Stimulated activated naive CD8-positive, alpha-beta T cell treated with anti-CD3 and anti-CD28 coated beads, Interleukin-15, Interleukin-2, amounts not matched to agents 100 U/mL and 50 U/mL, for 24 hours (primary cell): ENCODE measurements around the gene WDR7.
A peak's percentile ranks its signal among the peaks of the same experiment; 100 is the strongest.

Source experiments
- ATAC-seq: fragments of 150-1000 bp; cut with Tn5 transposase; one replicate; pipeline ENCODE4 v1.10.0; 2021
- DNase-seq: peaks from one replicate; pipeline ENCODE4 v3.0.0; 2021

WDR7 gene

DNA sequence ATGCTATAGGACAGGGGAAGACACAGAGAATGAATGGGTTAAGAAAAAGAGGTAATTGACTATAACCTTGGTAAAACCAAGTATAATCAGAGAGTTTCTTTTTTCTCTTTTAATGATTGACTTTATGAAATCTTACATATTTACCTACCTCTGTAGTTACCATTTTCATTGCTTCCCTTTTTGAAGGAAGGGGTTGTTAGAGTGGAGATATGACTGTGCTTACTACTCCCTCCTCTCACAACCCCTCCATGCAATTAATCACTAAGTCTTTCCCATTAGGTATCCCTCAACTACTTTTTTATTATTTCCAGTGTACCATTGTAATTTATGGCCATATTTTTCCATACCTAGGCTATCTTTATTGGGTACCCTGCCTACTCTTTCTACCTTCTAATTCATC is 71.4 kb downstream of the WDR7 start:
- ATAC-seq: no peak
- no peak for DNase-seq

DNA sequence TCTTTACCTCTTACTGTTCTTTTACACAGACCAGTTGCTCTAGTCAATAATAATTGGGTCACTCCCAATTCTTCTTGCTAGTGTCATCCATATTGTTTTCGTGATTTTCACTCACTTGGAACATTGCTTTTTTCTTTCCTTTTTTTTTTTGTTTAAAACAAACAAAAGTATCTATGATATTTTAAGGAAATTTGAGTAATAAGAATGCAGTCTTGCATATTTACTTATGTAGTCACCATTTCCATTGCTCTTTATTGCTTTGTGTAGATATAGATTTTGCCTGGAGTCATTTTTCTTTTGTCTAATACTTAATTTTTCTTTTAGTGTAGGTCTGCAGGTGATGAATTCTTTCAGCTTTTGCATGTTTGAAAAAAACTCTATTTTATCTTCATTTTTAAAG is 71.9 kb downstream of the WDR7 start:
- DNase-seq: no peak
- no peak for ATAC-seq

DNA sequence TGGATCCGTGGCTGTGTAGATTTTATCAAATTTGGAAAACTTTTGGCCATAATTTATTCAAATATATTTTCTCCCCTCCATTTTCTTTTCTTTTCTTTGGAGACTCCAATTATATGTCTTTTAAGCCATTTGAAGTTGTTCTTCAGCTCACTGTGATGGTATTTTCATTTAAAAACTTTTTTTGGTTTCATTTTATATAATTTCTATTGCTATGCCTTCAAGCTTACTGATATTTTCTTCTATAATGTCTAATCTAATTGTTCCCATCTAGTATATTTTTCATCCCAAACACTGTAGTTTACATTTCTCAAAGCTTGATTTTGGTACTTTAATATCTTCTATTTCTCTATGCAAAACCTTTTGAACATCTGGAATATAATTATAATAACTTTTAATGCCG is 72.5 kb downstream of the WDR7 start:
- ATAC-seq (no peak), DNase-seq (no peak)

DNA sequence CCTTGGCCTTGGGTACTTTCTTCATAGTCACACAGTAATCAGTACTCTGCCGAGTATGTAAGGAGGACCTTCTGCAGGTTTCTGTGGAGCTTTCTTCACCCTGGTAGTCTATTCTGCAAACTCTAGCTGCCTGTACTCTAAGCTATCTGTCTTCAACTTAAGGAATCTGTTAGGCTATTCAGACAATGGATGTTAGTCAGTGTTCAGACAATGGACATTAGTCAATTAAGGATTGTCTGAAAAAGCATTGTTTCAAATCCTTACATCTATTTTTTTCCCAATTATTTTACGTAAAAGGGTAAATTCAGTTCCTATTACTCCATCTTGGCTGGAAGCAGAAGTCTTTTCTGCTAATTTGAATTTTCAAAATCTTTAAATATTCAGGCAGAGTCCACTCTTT is 75.7 kb downstream of the WDR7 start:
- ATAC-seq (no peak), DNase-seq (no peak)

DNA sequence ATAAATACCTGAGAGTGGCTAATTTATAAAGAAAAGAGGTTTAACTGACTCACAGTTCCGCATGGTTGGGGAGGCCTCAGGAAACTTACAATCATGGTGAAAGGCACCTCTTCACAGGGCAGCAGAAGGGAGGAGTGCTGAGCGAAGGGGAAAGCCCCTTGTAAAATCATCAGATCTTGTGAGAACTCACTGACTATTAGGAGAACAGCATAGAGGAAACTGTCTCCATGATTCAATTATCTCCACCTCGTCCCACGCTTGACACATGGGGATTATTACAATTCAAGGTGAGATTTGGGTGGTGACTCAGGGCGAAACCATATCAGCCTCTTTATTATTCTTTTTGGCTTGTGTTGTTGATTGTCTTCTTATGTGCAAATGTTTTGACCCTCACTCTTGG is 76.2 kb downstream of the WDR7 start:
- ATAC-seq: peak; percentile 99
- peak; percentile 26 for DNase-seq

DNA sequence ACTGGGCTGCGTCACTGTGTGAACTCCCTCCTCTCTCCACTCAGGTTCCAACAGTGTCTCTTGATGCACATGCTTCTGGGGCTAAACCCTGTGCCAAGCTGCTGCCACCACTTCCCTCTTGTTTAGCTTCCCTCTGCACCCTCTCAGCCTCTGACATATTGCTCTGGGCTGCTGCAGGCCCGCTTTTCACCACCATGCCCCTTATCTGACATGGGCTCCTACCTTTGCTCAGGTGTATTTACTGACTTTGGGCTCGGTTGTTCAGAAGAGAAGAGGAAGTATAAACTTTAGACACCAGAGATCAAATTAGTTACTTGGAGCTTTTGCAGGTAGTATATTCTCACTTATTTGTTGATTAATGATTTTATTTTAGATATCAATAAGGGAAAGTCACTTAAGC is 77.6 kb downstream of the WDR7 start:
- ATAC-seq (no peak), DNase-seq (no peak)

DNA sequence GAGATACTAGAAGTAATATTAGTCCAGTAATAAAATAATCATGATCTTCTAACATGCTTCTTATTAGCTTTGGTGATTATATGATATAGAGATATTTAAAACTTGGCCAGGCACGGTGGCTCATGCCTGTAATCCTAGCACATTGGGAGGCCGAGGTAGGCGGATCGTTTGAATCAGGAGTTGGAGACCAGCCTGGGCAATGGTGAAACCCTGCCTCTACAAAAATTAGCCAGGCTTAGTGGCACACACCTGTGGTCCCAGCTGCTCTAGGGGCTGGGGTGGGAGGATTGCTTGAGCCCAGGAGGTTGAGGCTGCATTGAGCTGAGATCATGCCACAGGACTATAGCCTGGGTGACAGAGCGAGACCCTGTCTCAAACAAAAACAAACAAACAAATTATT is 87.0 kb downstream of the WDR7 start:
- no peak for ATAC-seq

DNA sequence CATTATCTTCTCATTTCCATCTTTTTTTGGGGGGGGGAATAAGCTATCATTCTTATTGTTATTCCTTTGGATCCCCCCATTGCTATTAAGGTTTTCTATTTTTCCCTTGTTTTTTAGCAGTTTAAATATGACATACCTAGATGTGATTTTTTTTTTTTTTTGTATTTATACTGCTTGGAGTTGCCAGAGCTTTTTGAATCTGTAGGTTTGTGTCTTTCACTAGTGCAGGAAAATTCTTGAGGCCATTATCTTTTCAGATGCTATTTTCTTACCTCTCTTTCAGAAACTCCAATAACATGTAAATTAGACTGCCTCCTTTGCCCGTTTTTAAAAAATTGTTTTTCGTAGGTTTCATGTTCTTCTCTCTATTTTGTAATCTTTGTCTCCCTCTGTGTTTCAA is 88.6 kb downstream of the WDR7 start:
- DNase-seq (no peak), ATAC-seq (no peak)

More for the DNA sequence above, 87.0 kb downstream of the WDR7 start:
- DNase-seq: no peak

DNA sequence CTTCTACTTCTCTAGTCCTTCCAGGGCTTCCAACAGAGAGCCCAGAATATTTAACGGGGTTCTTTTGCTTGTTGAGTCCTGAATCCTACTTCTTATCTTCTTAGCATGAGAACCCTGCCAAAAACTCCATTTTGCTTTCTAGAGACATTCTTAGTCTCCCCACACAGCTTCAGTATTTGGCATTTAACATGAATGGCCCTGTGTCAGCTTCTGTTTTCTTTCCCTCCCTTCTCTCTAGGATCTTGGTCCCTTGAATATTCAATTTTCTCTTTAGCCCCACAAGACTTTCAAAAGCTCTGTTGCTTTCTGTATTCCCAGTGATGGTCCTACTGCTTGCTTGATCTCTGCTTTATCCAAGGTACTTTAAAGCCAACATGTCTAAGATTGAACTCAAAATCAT is 89.5 kb downstream of the WDR7 start:
- ATAC-seq (no peak), DNase-seq (no peak)

DNA sequence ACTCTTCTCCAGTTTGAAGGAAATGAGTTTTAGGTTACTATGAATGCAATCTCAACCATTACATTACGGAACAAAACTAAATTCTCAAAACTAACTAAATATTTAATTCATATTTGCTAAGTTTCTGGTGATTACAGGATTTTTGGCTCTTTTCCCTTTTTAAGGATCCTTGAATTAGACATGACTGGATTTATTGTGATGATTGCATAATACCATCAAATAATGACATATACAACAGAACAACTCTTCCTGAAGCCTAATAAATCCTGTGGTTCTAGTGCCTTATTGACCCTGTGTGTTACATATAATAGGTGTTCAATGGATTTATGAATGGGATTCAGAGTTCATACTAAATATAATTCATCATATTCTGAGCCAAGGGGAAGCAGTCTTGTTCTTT is 90.5 kb downstream of the WDR7 start:
- ATAC-seq (no peak), DNase-seq (no peak)

DNA sequence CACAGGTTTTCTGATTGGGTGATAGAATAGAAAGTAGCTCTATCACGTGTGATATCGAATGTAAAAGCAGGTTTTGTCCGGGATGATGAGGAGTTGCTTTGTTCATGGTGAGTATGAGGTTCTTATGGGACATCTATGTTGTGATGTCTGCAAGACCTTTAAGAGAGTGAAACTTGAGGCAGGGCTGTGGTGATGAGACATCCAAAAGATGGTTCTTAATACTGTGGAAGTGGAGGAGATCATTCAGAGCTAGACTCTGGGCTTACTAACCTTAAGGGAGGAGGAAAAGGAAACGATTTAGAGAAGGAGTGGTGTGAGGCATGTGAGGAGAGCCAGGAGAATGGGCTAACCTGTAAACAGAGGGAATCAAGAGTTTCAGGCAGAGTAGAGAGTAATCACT is 92.0 kb downstream of the WDR7 start:
- ATAC-seq: peak; percentile 51
- no peak for DNase-seq

DNA sequence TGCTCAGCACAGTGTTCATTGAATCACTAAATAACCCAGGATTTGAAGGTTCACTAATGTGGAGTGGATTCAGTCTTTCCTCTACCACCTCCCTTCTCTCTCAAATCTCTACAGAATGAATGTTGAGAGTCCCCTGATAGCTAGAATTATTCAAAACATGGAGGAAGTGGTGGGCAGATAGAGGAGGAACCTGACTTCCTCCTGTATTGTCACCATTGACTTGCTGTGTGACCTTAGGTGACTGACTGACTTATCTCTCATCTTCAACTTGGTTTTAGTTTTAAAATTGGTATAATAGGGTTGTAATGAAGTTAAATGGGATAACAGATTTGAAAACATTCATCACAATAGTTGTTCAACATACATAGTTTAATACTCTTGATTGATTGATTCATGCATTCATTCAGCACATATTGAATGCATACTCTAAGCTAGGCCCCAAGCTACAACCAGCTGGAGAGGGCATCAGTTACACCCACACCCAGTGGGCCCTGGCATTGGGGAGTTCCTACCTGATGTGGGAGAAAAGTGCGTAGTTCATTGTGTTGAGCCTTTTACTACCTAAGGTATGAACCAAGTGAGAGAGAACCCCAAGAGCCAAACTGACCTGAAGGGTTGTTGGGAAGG is 96.0 kb downstream of the WDR7 start:
- DNase-seq (no peak), ATAC-seq (peak; percentile 84)

DNA sequence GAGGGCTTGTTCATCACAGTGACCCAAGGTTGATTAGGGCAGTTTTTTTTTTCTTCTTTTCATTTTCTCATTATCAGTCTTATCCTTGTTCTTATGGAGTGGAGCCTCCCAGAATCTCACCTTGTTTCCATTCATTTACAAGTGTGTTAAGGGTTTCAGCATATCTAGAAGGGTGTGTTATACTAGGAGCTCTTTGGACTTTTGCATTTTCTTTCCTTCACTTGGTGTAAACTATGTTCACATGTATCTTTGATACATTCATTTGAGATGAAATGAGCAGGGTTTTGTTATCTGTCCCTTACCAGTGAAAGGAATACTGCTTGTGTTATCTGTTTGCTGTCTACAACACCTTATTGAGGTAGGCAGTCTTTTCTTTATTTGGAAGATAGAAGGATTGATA is 96.7 kb downstream of the WDR7 start:
- no peak for DNase-seq
- ATAC-seq: no peak

DNA sequence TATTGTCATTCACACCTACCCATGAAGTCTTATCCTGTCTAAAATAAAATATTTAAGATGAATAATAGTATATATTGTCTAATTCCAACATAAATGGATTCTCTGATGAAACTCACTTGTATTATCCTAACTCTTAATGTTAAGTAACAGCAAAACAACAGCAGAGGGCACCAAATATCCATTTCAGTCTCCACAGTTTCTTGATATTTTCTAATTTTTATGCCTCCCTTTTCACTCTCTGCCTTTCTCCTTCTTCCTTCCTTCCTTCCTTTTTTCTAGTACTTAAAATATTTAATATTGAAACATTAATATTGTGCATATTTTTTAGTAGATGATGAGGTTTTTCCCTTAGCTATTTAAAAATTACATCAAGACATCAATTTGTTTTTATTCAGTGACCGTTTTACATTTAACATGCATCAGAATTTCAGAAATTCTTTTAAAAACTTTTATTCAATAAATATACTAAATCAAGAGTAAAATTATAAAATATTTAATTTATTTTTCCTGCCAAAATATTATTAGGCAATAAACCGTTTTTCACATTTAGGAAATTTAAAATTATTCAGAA is 97.6 kb downstream of the WDR7 start:
- ATAC-seq: no peak
- no peak for DNase-seq

DNA sequence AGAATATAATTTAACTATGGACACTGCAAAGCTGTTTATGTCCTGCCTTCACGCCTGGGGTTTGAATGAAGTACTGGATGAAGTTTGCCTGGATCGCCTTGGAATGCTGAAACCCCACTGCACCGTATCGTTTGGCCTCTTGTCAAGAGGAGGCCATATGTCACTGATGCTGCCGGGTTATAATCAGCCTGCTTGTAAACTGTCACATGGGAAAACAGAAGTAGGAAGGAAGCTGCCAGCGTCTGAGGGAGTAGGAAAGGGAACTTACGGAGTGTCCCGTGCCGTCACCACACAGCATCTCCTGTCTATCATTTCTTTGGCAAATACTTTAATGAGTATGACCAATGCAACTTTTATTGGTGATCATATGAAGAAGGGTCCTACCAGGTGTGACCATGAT is 105.8 kb downstream of the WDR7 start:
- no peak for DNase-seq
- no peak for ATAC-seq

DNA sequence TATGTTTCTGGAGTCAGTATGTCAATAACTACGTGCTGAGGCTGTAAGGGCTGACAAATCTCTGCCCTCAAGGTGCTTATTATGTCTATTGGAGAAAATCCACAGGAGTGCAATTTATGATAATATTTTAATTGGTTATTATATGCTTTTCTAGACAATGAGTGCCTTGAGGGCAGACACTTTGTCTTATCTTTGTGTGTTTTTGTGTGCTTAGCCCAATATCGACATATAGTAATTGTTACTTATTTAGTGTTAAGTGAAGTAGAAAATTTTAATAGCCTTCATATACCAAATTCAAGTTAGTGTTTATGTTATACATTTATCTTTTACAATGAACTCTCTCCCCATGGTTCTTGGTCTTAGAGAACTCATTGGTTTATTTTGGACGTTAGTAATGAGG is 118.9 kb downstream of the WDR7 start:
- no peak for ATAC-seq
- no peak for DNase-seq

DNA sequence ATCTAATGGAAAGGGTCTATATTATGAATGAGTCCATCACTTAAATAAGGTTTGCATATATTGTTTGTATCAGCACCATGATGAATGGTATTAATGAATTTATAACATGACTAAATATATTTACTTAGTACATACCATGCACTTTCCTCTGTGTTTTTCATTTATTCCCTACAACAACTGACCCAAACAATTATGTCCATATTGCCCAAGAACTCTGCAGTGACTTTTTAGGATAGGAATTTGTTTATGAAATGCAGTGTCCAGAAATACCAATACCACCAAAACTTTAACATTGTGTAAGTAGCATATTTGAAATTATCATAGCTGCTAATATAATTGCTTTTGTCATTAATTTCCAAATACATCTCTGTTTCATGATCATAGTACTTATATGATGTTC is 119.7 kb downstream of the WDR7 start:
- no peak for DNase-seq
- no peak for ATAC-seq

DNA sequence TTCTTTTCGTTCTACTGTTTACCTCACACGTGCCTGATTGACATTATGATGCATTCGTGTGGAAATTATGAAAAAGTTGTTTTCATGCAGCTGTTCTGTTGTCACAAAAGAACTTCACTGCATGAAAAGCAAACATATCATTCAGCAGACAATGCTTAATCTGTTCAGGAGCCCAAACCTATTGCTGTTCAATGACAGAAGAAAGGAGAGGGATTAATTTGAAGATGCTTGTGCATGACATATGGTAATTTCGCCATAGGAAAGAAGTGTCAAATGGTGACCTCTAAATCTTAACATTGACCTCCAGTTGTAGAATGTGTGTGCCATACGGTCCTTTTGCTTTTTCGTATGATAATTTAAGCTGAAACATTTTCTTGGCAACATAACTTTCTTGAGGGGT is 124.5 kb downstream of the WDR7 start:
- DNase-seq: no peak
- ATAC-seq: no peak

DNA sequence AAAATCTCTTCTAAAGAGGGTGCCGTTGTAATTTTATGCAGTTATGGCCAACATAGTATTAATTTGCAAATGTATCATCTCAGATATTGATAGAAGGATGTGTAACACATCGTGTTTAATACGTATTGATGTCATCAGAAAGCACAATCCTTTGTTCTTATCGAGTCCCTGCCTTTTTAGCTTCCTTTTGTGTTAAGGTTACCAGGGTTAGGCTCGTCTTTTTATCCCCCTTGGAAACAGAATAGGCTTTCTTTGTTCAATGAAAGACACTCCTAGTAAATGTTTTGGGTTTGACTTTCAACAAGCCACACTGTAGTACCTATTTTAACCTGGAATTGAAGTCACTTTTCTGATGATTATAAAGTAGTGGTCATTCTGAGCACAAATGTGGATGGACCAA is 136.2 kb downstream of the WDR7 start:
- DNase-seq (no peak), ATAC-seq (no peak)

DNA sequence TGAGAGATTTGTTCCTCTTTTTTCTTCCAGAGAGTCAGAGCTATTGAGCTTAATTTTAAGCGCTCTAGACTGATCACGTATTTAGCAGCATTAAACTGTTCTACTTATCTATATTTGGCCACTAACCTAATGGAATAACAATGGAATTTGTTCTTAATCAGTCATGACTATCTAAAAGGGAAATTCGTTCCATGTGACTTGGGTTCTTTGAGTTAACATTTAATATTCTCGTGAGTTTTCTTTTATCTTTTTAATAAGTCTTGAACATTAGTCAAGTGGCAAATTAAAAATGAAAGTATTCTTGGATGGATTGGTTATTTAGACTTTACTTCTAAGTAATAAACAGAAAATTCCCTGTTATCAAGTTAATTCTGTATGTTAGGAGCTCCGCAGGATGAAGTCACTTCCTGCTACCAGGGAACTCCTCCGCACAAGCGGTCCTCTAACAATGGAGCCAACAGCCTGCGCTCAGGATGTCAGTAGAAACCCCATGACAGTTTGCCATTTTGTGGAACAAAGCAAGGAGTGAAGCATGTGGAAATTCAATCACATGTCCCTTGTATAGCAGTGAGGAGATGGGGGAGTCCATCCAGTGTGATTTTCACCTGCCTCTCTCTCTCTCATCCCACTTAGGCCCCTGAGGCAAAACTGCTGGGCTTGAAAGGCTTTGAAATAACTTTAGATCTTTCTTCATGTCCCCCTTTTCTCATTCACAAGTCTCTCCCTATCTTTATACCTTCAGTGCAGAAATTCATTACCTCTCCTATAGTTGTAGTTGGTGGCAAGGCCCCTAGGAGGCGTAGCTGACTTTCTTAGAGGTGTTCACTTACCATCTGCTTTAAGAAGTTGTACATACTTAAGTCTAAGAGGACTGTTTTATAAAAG is 138.1 kb downstream of the WDR7 start:
- ATAC-seq (no peak), DNase-seq (peak; percentile 38)

DNA sequence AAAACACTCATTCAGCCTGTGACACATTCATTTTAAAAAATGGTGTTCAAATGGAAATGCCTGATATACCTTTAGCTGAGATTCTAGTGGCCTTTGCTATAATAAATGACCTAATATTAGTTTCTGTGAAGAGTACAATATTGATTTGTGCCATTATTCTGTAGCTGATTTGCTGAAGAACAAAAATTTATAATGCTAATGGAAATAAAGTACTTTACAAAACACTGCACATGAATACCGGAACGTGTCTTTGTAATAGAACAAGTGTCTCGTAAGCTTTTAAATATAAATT is 138.7 kb downstream of the WDR7 start:
- DNase-seq (no peak), ATAC-seq (no peak)

DNA sequence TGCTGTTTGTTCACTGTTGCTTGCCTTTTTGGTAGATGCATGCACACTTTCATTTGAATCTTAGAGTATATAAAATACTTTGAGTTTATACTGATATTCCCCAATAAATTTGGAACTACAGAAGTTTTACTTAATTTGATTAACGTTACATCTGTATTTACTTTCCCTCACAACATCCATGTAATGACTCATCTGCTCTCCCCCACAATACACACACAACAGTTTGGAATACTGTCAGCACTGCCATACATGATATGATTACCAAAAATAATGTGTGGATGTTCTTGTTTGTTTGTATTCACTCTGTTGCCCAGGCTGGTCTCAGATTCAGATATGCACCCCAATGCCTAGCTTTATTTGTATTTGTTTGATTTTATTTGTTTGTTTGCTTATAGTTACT is 144.2 kb downstream of the WDR7 start:
- no peak for DNase-seq
- ATAC-seq: no peak

DNA sequence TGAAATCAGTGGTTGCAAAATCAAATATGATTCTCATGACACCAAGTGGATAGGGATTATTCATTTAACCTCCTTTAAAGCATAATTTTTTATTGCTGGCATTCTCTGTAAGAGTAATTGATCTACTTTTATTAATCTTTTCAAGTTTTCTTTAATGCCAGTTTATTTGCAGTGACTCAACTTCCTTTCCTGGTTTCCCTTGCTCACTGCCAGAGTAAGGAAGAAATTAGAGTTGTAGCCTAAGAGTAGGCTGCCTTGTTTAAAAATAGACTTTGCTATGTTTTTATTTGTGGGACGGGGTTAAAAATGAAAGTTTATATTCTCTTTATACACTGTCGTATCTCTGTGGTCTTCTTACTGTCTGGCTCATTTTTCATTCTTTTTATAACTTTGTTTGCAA is 148.6 kb downstream of the WDR7 start:
- no peak for ATAC-seq
- DNase-seq: no peak

DNA sequence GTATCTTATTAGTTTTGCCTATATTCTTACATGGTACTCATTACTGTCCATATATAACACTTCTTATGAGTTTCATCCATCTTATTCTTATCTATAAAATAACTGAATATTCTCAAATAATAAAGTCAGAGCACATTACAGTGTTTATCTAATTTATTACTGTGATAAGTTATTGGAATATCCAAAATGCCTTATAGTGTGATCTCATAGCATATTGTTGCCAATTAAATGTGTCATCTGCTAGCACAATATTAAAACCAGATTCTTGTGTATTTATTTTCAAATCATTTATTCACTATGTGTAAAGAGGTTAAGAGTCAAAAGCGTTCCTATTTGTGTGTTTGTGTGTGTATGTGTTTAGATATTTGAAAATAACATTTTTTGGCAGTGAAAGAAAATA is 151.9 kb downstream of the WDR7 start:
- DNase-seq (no peak), ATAC-seq (no peak)
